ENCODE data around the gene MBD6. TPM values are rescaled to one million over a fixed set of nuclear protein-coding genes. Genes with fewer than 3 reads are reported as not detected.

Gene MBD6
- total RNA-seq, 1 donor from 2014 or later: 85.8 TPM

GRCh38 chr12:57479043-57479375 is 43.6 kb upstream of the MBD6 start:
- intact Hi-C loops (cut with DNase I): no loop called here
- Histone ChIP-seq H3K4me3 (peak overlapping the region; percentile 46), H3K27ac (peak overlapping the region; percentile 77), H3K27me3 (peaks cover 25% of the 10 kb centered on the region), H3K36me3 (peaks cover 4% of the 10 kb centered on the region), H3K4me1 (peaks cover 26% of the 10 kb centered on the region), H3K9me3 (no peaks in the 10 kb centered on the region)
- no peak for TF ChIP-seq CTCF (IDR thresholded peaks at IDR 0.05)
- DNase-seq (no peak), ATAC-seq (no peak)

DNA sequence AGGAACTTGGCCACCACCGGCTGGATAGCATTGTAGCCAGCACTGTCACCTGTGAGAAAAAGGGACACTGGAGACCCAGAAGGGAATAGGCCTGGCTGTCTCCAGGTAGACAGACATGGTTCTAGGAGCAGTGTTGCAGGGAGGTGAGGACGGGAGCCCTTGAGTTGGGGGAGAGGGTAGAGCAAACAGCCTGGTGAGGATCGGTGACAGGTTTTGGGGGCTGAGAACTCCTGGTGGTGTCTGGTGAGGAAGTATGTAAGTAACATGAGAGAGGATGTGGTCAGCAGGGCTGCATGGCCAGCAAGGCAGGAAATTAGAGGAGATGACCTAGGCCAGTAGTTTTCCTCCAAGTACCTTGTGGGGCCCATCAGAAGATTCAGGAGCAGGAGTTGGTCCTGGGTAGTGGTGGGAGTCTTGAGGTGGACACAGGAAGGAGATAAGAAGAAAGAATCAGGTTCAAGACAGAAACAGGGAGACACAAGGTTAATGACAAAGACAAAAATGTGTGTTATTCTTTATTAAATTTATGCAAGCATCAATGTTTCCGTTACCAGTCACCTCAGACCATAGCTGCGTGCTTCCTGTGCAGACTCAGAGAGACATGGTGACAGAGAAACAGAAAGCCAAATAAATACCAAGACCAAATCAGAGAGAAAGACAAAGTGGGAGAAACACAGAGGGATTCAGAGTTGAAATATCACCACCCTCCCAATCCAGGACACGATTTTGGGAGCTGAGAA is 43.1 kb upstream of the MBD6 start, which contains the start of gene ARHGAP9:
Gene ARHGAP9, minus strand, starts transcription at position 491 of the 740 bp plus-strand sequence. Its CDS starts 460 bp downstream, at position 31.
- H3K9me3 ChIP-seq: no peaks in the 10 kb centered on the region
- intact Hi-C loops (cut with DNase I): no loop called here
- H3K36me3 ChIP-seq: peaks cover under 1% of the 10 kb centered on the region
- no peak for TF ChIP-seq CTCF (IDR thresholded peaks at IDR 0.05)
- DNase-seq (no peak), ATAC-seq (peak; percentile 13)
- H3K27ac ChIP-seq: peak within 1 kb of the TSS; percentile 77
- H3K27me3 ChIP-seq: peaks cover 19% of the 10 kb centered on the region
- H3K4me1 ChIP-seq: peaks cover 22% of the 10 kb centered on the region
- H3K4me3 ChIP-seq: peak within 1 kb of the TSS; percentile 46

DNA sequence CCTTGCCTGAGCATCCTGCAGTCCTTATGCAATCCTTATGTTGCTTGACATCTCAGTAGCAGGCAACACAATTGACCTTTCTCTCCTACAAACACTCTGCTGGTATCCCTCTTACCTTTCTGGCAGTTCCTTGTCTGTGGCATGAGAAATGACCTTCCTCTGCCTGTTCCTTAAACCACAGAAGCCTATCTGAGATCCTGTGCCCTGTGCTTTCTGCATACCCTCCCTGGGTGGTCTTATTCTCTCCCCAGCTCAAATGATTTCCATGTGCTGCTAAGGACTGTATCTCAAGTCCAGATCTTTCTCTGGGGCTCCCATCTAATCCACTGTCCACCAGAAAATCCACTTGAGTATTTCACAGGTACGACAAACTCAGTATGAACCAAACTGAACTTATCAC is 41.0 kb upstream of the MBD6 start:
- ATAC-seq: no peak

GRCh38 chr12:57483466-57483865 is 39.2 kb upstream of the MBD6 start:
- ATAC-seq: no peak
- intact Hi-C loops (cut with DNase I): no loop called here

More for the DNA sequence above, 41.0 kb upstream of the MBD6 start:
- DNase-seq: no peak
- Histone ChIP-seq H3K9me3 (no peaks in the 10 kb centered on the region), H3K4me1 (peaks cover 3% of the 10 kb centered on the region), H3K27ac (no peak overlapping the region), H3K4me3 (no peak overlapping the region), H3K27me3 (no peaks in the 10 kb centered on the region), H3K36me3 (no peaks in the 10 kb centered on the region)
- TF ChIP-seq CTCF (IDR thresholded peaks at IDR 0.05): no peak
- intact Hi-C loops (cut with DNase I): no loop called here

DNA sequence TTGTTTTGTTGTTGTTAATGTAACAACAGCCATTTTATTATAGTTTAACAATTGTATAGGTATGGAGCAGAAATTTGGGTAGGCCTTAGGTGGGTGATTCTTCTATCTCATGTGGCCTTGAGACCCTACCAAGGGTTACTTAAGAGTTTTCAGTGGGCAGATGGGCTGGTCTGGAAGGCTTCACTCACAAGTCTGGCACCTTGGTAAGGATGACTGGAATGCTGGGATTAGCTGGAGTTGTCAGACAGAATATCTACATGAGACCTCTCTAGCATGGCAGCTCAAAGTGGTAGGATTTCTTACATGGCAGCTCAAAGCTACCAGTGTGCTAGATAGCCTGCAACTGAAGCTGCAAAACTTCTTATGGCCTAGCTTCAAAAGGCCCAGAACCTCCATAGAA is 36.9 kb upstream of the MBD6 start:
- DNase-seq (no peak), ATAC-seq (no peak)
- no peaks in the 10 kb centered on the region for H3K27me3 ChIP-seq
- H3K27ac ChIP-seq: no peak overlapping the region
- no peak for TF ChIP-seq CTCF (IDR thresholded peaks at IDR 0.05)
- intact Hi-C loops (cut with DNase I): no loop called here
- H3K4me3 ChIP-seq: no peak overlapping the region
- H3K36me3 ChIP-seq: peaks cover 17% of the 10 kb centered on the region
- no peaks in the 10 kb centered on the region for H3K9me3 ChIP-seq
- H3K4me1 ChIP-seq: peaks cover 8% of the 10 kb centered on the region

More at GRCh38 chr12:57483466-57483865, 39.2 kb upstream of the MBD6 start:
- peaks cover 3% of the 10 kb centered on the region for H3K4me1 ChIP-seq
- H3K27ac ChIP-seq: no peak overlapping the region
- no peak for TF ChIP-seq CTCF (IDR thresholded peaks at IDR 0.05)
- H3K27me3 ChIP-seq: no peaks in the 10 kb centered on the region
- DNase-seq: no peak
- no peak overlapping the region for H3K4me3 ChIP-seq
- H3K36me3 ChIP-seq: no peaks in the 10 kb centered on the region
- H3K9me3 ChIP-seq: no peaks in the 10 kb centered on the region

Data from upper lobe of right lung (tissue), 1 donor.